ENCODE data around the gene SECISBP2L. TPM values are rescaled to one million over a fixed set of nuclear protein-coding genes. Genes with fewer than 3 reads are reported as not detected.

The SECISBP2L gene
- total and polyA plus RNA-seq, 2 of the 4 experiments (the other 2 are of a cell fraction), result 13.1 to 34.1 TPM

DNA sequence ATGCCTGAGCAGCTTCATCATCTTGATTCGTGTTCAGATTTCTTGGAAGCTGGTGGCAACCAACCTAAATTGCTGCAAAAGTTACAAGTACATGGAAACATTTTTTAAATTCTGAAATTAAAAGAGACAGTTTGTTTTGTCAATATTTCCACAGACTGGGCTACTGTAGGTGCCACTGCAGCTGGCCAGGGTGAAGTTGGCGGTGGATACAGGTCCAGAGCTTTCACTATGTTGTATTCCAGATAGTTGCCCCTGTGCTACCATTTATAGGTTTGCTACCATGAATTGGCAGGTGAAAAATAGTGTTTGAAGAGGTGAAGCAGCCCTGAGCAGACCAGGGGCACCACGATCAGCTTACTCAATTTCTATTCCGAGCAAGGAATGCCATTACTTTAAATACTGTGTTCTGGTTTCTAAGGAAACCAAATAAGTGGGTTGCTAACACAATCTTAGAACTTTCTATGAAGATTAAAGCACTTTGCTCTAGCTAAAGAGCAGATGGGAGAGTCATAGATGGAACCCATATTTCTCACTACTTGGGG, 61.4 kb downstream of the SECISBP2L start:
- Histone ChIP-seq H2BK20ac (ENCODE audit: low read depth, low read length) (no peak overlapping the region), H3K23ac (ENCODE audit: low read depth, low read length) (no peak overlapping the region), H3K56ac (ENCODE audit: extremely low read depth, insufficient read depth, low read length) (no peak overlapping the region), H3K4ac (ENCODE audit: low read depth, low read length) (no peak overlapping the region), H3K27ac (ENCODE audit: insufficient read depth, low read length) (no peak overlapping the region), H3K79me1 (ENCODE audit: low read depth in 1 of 2, low read length in 2 of 2) (no peaks in the 10 kb centered on the region), H3K9me1 (ENCODE audit: insufficient read depth, low read length) (no peaks in the 10 kb centered on the region; the same call in 1 of the 2 replicates), H3K14ac (replicated peaks; ENCODE audit: low read depth, low read length) (no peak overlapping the region), H3K4me2 (ENCODE audit: low read depth, low read length) (no peak overlapping the region), H3K18ac (ENCODE audit: low read depth, low read length) (no peak overlapping the region), H2BK120ac (ENCODE audit: low read depth, low read length) (no peak overlapping the region), H2AK9ac (replicated peaks; ENCODE audit: low read depth, low read length, poor library complexity) (no peak overlapping the region), H3K9ac (ENCODE audit: low read depth, low read length) (no peak overlapping the region), H2AFZ (replicated peaks; ENCODE audit: low read length, poor library complexity) (no peak overlapping the region), H4K5ac (ENCODE audit: low read depth, low read length) (no peak overlapping the region), H2BK15ac (ENCODE audit: low read depth, low read length) (no peak overlapping the region), H3K36me3 (ENCODE audit: control insufficient read depth, insufficient read depth, low read length) (peaks cover 6% of the 10 kb centered on the region), H2BK5ac (ENCODE audit: low read depth, low read length, poor library complexity, severe bottlenecking) (no peak overlapping the region), H3K9me3 (ENCODE audit: control insufficient read depth, insufficient read depth, low read length) (no peaks in the 10 kb centered on the region), H3K4me3 (ENCODE audit: insufficient read depth, low read depth, low read length) (no peak overlapping the region), H4K20me1 (ENCODE audit: insufficient read depth, low read length) (no peaks in the 10 kb centered on the region), H2AK5ac (ENCODE audit: low read depth, low read length) (no peak overlapping the region), H3K27me3 (ENCODE audit: control insufficient read depth, insufficient read depth, low read length) (no peaks in the 10 kb centered on the region), H4K91ac (ENCODE audit: insufficient read depth, low read depth, low read length) (no peak overlapping the region), H4K8ac (ENCODE audit: low read depth in 2 of 2, low read length in 2 of 2) (no peak overlapping the region), H3K4me1 (ENCODE audit: control insufficient read depth, insufficient read depth, low read length) (peaks cover 3% of the 10 kb centered on the region)
- dilution Hi-C loops (cut with HindIII; ENCODE audit: low sequenced_read_pairs, unreplicated experiment), result no loop called here
- in situ Hi-C loops (cut with MboI; ENCODE audit: low sequenced_read_pairs), result no loop called here
- BruUV-seq (replicated peaks), result no TSS peak
- ATAC-seq (ENCODE audit: low read depth) (peak; percentile 27), DNase-seq (peak; percentile 19)
- TF ChIP-seq MAFK (IDR thresholded peaks at IDR 0.05; ENCODE audit: low read depth, low read length) (no peak), FOS (IDR thresholded peaks at IDR 0.05; ENCODE audit: low read depth, low read length) (no peak), SMC3 (IDR thresholded peaks at IDR 0.05; ENCODE audit: low read depth, low read length) (no peak), MAZ (IDR thresholded peaks at IDR 0.05; ENCODE audit: borderline replicate concordance, low read depth, low read length) (no peak), CHD1 (IDR thresholded peaks at IDR 0.05; ENCODE audit: low read depth, low read length) (no peak), RCOR1 (IDR thresholded peaks at IDR 0.05; ENCODE audit: insufficient replicate concordance, low read length) (no peak)
- TF ChIP-seq, protein P1, sequence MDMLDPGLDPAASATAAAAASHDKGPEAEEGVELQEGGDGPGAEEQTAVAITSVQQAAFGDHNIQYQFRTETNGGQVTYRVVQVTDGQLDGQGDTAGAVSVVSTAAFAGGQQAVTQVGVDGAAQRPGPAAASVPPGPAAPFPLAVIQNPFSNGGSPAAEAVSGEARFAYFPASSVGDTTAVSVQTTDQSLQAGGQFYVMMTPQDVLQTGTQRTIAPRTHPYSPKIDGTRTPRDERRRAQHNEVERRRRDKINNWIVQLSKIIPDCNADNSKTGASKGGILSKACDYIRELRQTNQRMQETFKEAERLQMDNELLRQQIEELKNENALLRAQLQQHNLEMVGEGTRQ (IDR thresholded peaks at IDR 0.05; ENCODE audit: low read depth, low read length), result no peak
- TF ChIP-seq, protein P2, sequence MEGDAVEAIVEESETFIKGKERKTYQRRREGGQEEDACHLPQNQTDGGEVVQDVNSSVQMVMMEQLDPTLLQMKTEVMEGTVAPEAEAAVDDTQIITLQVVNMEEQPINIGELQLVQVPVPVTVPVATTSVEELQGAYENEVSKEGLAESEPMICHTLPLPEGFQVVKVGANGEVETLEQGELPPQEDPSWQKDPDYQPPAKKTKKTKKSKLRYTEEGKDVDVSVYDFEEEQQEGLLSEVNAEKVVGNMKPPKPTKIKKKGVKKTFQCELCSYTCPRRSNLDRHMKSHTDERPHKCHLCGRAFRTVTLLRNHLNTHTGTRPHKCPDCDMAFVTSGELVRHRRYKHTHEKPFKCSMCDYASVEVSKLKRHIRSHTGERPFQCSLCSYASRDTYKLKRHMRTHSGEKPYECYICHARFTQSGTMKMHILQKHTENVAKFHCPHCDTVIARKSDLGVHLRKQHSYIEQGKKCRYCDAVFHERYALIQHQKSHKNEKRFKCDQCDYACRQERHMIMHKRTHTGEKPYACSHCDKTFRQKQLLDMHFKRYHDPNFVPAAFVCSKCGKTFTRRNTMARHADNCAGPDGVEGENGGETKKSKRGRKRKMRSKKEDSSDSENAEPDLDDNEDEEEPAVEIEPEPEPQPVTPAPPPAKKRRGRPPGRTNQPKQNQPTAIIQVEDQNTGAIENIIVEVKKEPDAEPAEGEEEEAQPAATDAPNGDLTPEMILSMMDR (conservative IDR thresholded peaks at IDR 0.05; ENCODE audit: low read depth, low read length), result no peak
- 67% methylated on average over 1 of the region's 4 CpGs; no CpG with 5 or more reads in 1 of the 2 experiments for WGBS, 2 experiments (ENCODE audit: extremely low coverage in 2 of 2, insufficient read length in 1 of 2)
- ChIA-PET POLR2A (ENCODE audit: unreplicated experiment) (no interaction called here), CTCF (interaction anchor here (0.7 to 1.5 kb wide), 2 partner anchors 9 to 83 kb away, joined by 4 to 12 read pairs; no protein-coding TSS in a partner anchor)
- intact Hi-C loops (cut with micrococcal nuclease), result no loop called here
